Suppressor macrophage treated with lipopolysaccharide for 1 hour (primary cell): ENCODE data around the gene PKP2.

ENCODE experiments used
- DNase-seq, 3 donors: peaks; one replicate each; pipeline ENCODE4 v3.0.0-alpha.2; 2020 to 2022

PKP2 gene

DNA sequence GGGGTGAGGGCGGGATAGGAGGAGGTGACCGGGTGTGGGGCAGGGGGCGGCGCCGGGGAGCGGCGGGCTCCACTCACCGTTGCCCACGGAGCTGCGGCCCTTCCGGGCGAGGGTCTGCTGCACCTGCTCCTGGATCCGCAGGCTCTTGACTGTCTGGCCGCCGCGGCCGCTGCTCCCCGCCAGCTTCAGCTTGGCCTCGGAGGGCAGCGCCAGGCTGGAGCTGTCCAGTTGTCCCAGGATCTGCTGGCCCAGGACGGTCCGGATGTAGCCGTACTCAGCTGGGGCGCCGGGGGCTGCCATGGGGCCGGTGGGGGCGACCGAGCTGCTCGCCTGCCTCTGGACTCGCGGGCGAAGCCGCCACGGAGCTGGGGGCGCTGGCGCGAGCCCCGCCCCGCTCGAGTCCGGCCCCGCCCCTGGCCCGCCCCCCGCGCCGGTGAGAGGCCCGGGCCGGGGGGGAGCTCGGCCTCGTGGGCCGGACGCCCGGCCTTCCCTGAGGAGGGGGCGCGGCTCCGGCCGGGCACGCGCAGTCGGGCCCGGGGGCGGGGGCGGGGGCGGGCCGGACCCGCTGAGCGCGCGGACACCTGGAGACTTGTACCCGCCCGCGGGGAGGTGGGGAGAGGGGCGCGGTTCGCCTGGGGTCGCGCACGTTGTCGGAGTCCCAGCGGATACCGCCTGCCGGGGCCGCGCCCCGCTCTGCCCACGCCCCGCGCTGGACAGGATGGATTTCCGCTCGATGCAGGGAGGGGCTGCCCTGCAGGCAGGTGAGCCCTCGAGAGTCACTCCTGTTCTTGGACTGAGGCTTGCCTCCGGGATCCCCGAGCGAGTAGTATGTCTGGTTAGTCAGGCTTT is at the start of gene PKP2:
TSS of gene PKP2 (minus strand) at position 346 of the 849 bp plus-strand sequence. CDS start at position 300, 46 bp downstream.
- DNase-seq = peak; percentile 36 to 59 (median 43)

DNA sequence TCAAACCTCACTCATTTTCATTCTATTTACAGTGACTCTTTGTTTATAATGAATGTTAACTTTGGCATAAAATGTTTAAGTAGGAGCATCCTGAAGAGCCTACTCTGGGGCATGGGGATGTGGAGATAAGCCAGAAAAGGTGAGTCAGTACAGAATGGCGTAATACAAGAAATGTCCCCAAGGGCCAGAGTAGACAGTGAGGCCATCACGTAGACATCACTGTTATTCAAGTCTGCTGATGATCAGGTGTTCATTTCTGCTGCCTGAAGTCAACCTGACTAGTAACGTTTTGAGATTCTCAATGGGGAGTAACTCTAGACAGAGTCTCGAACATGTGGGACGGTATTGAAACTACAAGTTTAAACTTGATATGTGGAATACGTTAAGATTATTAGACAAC is 47.6 kb upstream of the PKP2 start:
- no peak for DNase-seq

DNA sequence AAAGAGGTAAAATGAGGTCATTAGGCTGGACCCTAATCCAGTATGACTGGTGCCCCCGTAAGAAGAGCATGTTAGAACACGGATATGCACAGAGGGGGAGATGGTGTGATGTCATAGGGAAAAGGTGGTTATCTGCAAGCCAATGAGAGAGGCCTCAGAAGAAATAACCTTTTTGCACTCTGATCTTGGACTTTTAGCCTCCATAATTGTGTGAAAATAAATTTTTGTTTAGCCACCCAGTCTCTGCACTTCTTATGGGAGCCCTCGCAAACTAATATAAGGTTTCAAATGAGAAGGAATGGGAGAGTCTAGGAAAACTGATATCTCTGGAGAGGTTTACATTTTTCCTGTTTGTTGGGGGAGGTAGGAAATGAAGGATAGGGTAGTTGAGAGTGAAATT is 43.2 kb upstream of the PKP2 start:
- no peak for DNase-seq

DNA sequence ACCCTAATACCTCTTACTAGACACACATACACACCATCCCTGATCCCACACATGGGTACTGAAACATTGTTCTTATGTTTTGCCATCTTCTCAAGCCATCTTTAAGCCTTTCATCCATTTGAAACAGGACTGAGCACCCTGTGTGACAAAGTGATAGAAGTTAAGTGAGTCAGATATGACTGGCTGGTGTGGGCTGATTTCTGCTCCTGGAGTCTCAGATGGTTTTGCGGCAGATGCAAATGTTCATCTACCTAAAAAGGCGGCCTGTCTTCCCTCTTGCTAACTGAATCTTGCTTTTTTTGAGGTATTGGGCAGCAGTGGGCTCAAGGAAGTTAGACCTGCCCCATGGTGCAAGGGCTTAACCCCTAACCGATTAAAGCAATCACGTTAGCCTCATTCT is 30.4 kb upstream of the PKP2 start:
- no peak for DNase-seq

DNA sequence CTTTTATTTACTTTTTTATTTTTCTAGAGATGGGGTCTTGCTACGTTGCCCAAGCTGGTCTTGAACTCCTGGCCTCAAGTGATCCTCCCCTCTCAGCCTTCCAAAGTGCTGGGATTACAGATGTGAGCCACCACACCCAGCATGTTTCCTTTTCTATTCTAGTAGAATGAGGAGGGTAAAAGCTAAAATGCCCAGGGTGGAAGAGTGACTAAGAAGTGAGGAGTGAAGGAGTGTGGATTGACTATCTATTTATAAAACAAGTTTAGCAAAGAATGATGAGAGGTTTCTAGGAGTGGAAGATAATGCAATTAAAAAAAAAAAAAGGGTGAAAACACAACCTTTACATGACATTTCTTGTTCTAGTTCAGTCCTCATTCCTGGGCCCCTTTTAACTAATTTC is 29.8 kb upstream of the PKP2 start:
- DNase-seq = no peak

DNA sequence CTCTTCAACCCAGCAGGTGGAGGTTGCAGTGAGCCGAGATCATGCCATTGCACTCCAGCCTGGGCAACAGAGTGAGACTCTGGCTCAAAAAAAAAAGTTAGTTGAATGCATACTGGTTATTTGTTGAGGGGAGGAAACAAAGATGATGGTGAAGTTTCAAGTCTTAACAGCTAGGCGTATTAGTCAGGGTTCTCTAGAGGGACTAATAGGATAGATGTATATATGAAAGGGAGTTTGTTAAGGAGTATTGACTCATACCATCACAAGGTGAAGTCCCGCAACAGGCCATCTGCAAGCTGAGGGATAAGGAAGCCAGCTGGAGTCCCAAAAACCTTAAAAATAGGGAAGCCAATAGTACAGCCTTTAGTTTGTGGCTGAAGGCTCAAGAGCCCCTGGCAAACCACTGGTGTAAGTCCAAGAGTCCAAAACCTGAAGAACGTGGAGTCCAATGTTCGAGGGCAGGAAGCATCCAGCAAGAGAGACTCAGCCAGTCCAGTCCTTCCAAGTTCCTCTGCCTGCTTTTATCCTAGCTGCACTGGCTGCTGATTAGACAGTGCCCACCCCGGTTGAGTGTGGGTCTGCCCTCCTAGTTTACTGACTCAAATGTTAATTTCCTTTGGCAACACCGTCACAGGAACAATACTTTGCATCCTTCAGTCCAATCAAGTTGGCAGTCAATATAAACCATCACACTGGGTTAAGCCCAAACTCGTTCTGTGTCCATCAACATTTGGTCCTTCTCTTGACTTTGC is 26.1 kb upstream of the PKP2 start:
- DNase-seq = no peak

DNA sequence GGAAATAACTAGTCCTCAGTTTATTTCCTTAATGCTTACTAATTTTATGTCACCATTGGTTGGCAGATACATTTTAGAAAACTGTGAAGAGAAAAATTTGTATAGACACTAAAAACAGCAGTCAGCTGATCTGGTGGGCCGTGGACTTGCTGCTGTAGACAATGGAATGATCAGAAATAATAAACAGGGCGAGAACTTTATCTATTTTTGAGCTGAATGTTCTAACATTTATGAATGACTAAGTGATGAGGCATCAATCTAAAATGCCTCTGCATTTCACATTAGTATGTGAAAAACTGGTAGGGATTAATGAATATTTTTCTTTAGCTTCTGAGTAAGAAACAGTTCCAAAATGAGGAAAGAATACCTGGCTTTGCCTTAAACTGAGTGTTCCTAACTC is 24.8 kb upstream of the PKP2 start:
- no peak for DNase-seq

DNA sequence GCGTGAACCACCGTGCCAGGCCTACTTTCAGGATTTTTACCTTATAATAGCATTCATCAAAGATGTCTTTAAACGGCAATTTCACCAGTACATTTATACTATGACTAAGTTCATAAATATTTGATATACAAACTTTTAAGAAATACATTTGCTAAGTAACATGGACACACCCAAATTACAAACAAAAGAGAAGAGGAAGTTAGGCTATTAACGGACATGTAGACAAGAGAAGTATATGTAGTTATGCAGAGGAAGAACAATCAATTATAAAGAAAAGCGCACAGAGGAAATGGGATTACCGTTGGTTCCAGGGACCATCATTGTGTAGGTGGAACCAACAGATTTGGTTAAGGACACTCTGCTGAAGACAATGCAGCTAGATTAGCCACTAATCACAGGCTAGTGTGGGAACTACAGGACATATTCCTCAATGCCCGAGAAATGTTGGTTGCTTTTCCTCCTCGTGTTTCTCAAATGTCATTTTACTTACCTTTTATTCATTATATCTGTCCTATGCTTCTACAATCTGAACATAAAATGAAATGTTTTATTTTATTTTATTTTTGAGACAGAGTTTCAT is 24.0 kb upstream of the PKP2 start:
- DNase-seq = peak in 1 of 3 donors; percentile 10

DNA sequence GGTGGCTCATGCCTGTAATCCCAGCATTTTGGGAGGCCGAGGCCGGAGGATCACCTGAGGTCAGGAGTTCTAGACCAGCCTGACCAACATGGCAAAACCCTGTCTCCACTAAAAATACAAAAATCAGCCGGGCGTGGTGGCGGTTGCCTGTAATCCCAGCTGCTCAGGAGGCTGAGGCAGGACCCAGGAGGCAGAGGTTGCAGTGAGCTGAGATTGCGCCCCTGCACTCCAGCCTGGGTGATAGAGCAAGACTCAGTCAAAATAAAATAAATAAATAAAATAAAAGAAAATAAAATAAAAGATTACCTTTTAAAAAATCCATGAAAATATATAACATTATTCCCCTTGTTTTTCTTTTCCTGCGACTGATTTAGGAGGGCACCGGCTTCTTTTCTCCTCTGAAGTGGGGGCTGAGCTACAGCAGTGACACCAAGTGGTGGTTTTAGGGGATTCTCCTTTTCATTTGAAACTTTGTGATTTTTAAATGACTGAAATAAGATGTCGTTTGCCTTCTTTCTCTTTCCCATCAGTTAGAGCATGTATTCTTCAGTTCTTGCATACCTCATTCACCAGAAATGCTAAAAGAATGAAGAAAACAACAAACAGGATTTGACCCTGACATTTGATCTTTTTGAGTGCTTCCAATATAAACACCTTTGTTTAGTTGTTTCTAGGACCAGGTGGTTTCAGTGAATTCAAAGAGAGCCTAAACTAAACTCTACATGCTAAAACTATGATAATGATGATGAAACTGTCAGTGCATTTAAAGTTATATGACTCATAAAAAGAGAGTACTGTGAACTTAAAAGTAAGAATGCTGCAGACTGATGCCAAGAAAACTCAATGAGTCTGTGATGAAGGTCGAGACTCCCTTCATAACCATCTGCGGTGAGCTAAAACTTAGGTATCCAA is 22.6 kb upstream of the PKP2 start:
- peak; percentile 31 to 48 (median 37) for DNase-seq

DNA sequence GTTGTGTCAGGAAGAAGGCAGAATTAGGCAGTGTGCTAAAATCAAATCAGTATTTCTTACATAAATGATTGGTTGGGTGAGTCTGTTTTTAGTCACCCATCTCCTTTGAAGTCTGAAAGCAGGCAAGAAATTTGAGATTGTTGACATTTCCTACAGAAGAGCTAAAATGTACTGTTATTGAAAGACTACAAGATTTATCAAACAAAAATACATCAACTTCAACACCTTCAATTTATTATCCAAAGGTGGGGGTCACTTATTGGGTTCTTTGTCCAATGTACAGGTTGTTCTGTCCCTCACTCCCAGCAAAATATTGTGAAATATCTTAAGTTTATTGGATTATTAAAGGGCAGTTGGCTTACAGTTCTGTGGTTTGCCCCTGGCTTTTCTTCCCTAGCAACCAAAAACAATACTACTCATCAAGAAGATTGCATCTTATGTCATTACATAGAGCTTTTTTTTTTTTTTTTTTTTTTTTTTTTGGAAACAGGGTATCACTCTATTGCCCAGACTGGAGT is 20.6 kb upstream of the PKP2 start:
- DNase-seq = peak in 2 of 3 donors; percentile 10 to 52

DNA sequence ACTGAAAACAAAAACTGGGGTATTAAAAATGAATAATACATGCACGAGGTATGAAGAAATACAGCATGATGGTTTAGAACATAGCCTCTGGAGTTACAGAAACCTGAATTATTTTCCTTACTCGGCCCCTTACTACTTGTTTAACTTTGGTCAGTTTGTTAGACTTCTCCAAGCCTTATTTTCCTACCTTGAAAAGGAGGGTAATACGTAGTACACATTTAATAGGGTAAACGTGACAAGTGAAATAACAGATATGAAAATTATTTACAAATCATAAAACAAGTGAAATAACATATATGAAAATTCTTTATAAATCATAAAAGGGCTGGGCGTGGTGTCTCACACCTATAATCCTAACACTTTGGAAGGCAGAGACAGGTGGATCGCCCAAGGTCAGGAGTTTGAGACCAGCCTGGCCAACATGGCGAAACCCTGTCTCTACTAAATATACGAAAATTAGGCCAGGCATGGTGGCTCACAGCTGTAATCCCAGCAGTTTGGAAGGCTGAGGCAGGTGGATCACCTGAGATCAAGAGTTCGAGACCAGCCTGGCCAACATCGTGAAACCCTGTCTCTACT is 11.4 kb upstream of the PKP2 start:
- no peak for DNase-seq

DNA sequence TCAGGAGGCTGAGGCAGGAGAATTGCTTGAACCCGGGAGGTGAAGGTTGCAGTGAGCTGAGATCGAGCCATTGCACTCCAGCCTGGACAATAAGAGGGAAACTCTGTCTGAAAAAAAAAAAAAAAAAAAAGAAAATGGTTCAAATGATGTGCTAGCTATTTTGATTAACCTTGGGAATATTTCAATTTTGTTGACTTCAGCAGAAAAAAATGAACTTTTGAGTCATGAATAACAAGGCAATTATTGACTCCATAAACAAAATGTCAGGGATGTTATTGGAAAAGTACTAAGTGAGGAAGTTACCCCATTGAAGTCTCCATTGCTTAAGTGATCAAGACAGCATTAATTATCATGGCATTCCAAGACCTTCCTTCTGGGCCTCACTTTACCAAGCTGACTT is 10.6 kb upstream of the PKP2 start:
- DNase-seq = no peak

DNA sequence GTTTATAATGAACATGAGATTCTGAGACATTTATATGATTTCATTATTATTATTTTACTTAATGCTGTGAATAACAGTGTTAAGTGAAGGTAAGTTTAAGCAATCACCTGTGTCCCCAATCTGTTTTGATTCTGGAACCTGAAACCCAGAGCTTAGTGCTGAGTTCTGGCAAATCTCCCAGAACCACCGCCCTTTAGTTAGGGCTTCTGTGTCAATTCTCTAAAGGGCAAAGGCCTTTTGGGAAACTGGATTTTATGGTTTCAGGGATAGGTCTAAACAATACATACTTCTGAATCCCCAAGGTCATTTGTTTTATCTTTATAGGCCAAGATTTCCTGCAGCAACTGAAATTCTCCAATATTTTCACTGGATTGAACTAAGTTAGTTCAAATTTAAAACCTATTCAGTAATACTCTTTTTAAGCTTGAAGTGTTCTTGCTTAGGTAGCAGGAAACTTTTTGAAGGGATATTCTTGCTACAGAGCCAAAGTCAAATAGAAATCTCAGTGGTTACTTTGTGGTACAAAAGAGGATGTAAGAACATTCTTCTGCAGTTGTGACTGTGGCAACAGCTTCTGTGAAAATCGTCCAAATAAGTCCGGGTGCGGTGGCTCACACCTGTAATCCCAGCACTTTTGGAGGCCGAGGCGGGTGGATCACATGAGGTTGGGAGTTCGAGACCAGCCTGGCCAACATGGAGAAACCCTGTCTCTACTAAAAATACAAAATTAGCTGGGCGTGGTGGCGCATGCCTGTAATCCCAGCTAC is 10.0 kb upstream of the PKP2 start:
- peak in 1 of 3 donors; percentile 9 for DNase-seq

DNA sequence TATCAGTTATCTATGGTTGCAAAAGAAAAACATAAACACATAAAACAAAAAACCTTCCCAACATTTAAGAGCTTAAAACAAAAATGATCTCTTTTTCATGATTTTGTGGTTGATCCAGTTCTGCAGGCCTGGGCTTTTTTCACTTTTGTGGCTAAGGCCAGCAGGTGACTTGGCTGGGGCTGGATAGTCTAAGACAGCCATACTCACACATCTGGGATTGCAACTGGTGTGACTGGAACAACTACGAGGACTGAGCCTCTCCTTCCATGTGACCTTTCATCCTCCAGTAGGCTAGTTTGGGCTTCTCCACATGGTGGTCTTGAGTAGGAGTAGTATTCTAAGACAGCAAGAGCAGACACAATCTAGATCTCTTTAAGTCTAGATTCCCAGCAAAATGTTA is 7.2 kb upstream of the PKP2 start:
- DNase-seq = no peak

DNA sequence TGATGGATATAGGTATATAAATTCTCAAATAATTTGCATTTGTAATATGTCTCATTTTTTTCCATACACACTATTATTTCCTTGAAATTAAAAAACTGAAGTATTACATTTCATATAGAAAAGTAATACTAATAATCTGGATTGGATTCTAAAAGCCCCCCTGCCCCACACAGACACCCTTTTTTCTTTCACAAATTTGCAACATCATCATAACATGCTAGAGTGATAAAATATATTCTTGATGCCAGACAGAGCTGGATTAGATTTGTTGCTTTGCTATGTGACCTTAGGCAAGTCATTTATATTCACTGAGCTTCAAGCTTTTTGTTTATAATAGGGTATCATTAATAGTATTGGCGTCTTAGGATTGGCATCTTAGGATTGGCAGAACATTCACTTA is 6.7 kb upstream of the PKP2 start:
- DNase-seq = no peak

DNA sequence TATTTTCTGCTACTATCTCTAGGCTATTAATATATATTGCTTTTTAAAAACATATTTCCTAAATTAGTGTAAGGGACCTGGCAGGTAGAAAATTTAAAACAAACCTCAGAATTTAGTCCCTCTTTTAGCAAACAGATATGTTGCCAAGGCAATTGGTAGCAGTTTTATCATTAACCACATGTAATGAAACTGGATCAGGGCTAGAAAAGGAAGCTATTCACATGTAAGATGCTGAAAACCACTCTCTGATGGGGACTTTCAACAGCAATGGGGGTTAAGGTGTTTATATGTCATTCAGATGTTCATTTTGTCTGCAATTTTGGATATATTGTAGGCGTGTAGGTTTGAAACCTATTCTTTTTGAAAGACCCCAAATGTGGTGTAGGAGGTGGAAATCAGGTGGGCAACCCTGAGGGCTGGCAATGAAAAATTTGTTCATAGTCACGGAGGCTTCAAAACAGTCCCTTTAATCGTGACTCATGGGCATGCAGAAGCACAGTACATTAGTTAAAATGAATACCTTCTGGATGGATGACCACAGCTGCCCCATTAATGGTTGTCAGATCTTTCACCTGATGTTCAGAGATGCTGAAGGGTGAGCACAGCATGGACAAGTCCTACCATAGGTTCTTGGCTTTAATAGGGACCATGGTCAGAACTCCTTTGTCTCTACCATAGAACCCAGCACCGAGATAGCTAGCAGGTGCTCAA is 5.9 kb upstream of the PKP2 start:
- DNase-seq = no peak

DNA sequence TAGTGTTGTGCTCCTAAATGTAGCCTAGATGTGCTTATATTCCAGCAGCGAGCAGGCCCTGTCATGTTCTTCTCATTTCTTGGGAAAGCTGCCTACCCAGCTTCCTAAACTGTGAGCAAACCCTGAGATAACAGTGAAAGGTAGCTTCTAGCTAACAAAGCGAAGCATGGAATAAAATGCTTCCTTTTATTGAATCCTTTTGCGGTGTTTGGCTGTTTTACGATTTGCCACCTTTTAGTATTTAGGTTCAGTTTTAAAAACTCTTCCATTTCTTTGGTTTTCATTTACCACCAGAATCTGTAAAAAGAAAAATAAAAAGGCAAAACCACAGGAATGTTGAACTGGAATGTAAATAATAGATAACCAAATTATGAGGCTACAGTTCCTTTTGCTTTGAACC is 5.0 kb upstream of the PKP2 start:
- no peak for DNase-seq

DNA sequence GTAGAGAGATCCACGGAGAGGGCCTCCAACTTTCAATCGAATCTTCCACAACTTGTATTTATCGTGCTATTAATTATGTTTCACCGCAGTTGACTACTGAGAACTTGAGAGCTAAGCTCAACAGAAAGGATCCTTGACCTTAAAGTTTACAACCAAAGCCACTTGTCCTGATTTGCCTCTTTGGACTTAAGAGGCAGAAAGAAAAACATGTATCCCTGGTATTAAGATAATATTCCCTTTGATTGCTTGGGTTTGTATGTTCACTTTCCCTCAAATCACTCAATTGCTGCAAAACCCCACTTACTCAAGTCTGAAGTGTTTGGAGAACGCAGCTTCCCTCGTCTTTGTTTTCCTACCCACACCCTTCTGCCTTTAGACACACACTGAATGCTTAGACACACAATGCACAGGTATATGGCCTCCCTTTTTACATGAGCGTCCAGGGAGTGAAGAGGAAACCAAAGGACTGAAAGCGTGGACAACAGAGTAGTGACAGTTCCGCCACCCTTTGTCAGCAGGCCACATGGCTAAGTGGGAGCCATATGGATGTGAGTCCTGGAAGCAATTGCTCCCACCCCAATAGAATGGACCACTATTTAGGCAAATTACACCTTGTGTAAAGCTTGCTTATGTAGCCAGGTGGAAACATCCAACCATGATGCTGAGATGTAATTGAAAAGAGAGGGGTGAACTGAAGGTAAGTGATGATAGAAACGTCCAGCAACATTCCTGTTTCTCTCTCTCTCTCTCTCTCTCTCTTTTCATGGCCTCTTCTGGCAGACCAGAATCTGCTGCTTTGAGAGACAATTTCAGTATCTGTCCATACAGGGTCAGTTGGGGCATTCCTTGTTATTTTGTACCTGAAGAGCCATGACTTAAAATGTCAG is 1.4 kb upstream of the PKP2 start:
- DNase-seq = no peak

DNA sequence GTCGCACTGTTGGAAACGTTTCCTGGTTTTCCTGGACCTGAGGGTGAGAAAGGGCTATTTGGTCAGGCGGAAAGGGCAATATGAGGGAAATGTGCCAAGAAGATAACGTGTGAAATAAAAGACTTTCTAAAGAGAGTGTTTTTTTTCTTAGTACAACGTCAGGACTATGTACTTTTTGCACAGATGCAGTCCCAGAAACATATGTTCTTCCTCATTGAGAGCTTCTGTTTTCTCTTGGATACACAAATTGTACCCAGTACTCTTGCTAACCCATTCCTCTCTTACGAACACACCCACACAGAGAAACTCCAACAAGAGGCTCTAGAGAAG is 669 bp upstream of the PKP2 start:
- DNase-seq = peak; percentile 17 to 35 (median 30)
